SW 1271 (cell line): ENCODE results near the gene RUNX2.
"Not testable (repeated sequence)": the region's sequence is repeated elsewhere in the genome, so short reads cannot be mapped to it uniquely, and the experiment has no call there.

Source experiments
- DNase-seq, 2 experiments: peaks; one replicate each; lab custom pipeline; 2025; lab: John Stamatoyannopoulos, UW

Gene RUNX2

DNA sequence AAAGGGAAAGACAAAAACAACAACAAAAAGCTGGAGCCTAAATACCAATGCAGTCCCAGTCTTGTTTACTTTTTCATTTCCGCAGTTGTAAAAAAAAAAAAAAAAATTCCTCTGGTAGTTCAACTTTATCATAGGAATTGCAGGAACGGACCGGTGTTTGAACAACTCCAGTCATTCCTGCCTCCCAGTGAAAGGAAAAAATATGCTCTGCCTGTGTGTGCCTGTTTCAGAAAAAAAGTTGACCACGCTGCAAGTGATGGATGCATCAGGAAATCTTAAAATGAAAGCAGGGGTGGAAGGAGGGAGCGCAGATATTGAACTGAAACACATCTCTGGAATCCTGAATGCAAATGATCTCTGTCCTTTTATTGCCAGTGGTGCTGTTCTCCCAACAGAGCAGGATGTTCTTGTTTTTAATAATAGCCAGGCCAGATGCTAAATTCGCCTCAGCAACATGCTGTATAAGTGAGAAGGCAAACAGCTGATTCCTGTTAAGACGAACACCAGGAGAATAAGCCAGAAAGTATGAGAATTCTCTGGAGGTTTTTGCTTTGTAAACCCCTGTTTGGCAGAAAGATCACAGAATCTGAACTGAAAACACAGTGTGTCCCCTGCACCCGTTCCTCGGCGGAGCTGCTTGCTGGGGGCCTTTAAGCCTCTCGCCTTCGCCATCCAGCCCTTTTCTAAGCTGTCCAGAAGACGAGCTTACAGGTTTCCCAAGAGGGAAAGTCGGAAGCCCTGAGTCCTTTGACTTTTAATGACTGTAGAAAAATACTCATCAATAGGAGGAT lies 228.0 kb downstream of the RUNX2 start:
- no peak for DNase-seq

DNA sequence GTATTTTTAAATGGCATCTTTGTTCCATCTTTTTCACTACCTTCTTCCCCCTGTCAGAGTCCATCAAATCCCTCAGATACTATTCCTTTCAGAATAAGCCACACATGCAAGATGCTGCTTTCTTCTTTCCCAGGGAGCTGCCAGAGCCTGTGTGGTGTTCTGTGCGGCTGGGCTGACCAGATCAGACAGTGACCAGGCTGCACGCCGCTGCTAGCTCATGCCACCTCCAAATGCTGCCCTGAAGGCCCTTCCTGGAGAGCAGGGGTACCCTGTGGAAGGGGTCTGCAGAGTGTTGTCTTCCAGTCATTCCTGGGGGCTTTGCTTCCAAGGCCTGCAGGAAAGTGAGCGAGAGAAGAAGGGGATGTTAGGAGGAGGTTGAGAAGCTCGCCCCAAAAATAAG lies 228.7 kb downstream of the RUNX2 start:
- no peak for DNase-seq

GRCh38 chr6:45557454-45557853 lies 229.3 kb downstream of the RUNX2 start:
- DNase-seq: no peak

GRCh38 chr6:45558858-45559257 lies 230.7 kb downstream of the RUNX2 start:
- DNase-seq: no peak

DNA sequence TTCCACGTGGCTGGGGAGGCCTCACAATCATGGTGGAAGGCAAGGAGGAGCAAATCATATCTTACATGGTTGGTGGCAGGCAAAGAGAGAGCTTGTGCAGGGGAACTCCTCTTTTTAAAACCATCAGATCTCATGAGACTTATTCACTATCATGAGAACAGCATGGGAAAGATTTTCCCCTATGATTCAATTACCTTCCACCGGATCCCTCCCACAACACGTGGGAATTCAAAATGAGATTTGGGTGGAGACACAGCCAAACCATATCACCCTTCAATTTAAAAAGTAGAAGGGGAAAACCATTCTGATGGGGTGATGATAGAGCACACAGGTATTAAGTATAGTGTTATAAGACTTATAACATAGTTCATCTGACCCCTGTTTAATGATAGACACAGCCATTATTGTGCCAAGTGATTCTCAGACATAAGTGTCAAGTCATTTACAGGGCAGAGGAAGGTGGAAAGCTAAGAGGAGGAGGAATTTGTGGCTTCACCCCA lies 232.2 kb downstream of the RUNX2 start:
- not testable (repeated sequence) for DNase-seq

- no peak for DNase-seq
Measured at GRCh38 chr6:45562171-45562570, 234.0 kb downstream of the RUNX2 start.

GRCh38 chr6:45563041-45563440 lies 234.9 kb downstream of the RUNX2 start:
- no peak for DNase-seq

DNA sequence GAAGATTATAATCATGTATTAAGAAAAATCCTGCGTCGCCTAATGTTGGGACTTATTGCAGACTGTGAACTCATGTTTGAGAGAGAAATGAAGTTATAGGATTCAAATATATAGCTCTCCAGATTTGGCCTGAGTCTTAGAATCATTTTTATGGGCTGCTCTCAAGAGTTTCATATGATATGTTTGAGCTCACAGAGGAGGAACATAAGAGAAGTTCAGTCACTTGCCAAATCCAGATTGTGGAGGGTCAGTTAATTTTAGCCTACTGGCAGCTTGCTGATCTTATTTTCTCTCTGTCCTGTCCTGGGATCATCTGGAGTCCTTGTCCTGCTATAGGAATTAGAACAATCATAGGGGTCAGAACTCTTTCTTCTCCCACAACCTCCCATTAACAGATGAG lies 235.7 kb downstream of the RUNX2 start:
- no peak for DNase-seq

- DNase-seq: no peak
Measured at GRCh38 chr6:45566882-45567281, 238.8 kb downstream of the RUNX2 start.

- DNase-seq: no peak
Measured at GRCh38 chr6:45567879-45568278, 239.7 kb downstream of the RUNX2 start.

- DNase-seq: no peak
Measured at GRCh38 chr6:45568626-45569025, 240.5 kb downstream of the RUNX2 start.

DNA sequence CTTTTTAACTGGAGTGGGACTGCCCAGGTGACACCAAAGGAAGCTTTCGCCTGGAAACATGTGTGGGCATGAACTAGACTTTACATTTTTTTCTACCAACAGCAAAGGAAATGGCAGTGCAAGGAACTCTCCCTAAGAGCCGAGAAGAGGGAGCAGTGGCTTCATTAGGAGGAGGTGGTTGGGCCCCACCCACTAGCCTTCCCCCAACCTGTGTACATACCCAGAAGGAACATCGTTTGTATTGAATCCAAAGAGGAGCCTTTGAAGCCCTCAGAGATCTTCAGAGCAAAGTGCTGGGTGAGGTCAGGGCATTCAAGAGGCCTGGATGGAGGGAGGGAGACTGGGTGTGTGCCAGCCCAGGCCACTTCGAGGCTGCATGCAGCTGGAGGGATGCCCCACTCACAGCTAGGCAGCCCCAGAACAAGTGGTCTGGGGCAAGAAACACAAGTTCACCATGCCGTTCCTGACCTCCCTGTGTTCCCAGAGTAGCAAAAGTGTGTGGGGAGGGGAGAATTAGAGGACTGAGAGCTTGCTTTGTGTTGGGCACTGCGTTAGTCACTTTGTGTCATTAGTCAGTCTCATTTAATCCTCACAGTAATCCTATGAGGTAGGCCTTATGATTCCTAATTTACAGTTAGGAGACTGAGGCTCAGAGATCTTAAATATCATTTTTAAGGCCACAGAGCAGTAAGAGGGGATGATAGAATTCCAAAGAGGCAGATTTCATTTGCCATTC lies 241.2 kb downstream of the RUNX2 start:
- DNase-seq: no peak

DNA sequence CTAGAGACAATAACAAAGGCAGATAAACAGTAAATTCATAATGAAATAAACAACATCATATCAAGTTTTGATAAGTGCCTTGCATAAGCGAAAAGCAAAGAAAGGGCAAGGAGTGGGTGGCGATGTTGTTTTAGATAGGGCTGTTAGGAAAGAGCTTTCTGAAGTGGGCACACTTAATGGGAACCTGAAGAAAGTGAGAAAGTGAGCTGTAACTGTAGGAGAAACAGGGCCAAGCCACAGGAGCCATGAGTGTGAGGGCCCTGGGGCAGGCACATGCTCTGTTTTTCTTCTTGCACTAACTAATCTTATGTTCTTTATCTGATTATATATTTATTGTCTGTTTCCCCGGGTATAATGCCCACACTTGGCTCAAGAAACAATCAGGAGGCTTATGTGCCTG lies 243.0 kb downstream of the RUNX2 start:
- no peak for DNase-seq

DNA sequence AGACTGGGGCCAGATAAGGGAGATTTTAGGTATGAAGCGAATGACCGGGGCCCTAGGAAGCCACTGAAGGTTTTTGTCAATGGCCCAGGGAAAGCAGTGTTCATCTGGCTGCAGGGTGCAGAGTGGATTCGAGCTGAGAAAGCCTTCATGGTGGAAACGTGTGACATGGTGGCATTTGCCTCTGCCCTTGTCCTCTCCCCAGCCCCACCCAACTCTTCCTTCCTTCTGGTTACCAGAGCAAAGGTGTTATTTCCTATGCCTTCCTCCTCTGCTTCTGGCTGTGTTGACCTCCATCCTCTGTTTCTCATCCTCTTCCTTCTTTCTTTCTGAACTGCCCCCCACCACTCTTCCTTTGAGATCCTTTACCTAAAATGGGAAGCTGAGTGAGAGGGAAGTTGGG lies 244.7 kb downstream of the RUNX2 start:
- DNase-seq: no peak

- DNase-seq: no peak
Measured at GRCh38 chr6:45574014-45574461, 245.9 kb downstream of the RUNX2 start.

GRCh38 chr6:45574885-45575284 lies 246.8 kb downstream of the RUNX2 start:
- no peak for DNase-seq

GRCh38 chr6:45576648-45577624 lies 248.8 kb downstream of the RUNX2 start:
- no peak for DNase-seq

- DNase-seq: no peak
Measured at GRCh38 chr6:45577836-45578504, 249.8 kb downstream of the RUNX2 start.

- no peak for DNase-seq
Measured at GRCh38 chr6:45584127-45584526, 256.0 kb downstream of the RUNX2 start.

DNA sequence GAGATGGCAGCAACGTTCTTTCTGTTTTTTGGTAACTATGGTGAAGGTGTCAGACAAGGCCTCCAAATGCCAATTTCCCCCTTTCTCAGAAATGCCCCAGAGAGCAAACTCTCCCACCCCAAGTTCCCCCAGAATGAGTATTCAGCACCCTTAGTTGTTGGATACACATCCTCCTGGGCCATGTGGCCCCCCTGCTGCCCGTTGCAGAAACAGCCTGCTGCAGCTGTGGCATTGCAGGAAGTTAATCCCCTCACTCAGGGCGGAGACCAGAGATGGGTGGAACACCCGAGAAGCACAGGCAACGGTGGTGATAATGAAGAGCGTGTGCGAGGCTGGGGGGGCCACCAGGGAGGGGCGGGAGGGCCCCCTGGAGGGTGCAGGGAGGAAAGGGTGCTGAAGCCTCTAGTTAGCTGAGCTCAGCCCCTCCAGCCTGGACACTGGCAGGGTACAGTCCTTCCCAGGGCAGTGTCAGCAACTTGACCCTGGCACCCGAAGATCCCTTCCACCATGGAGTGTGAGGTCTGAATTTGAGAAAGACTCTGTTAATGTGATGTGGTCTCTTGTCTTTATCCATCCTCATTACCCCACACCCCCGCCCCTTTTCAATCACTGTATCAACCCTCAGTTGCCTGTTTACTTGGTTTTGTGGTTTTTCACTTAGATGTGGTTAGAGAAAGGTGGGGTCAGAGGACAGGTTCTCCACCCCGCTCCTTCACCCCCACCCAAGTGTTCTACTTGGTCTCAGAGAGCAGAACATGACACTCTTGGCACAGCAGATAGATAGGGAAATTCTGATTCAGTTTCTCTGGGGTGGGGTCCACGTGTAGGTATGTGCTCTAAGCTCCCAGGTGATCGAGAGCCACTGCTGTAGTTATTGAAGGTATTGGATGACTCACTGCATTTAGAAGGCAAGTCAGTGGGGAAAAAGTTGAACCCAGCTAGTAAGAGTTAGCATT lies 258.4 kb downstream of the RUNX2 start:
- DNase-seq: no peak
